Fibroblast of skin of right quadriceps (primary cell): ENCODE measurements around the gene PTPRB.

Source experiments
- DNase-seq: peaks from one replicate; pipeline ENCODE4 v3.0.0-alpha.2; 2013

The PTPRB gene

DNA sequence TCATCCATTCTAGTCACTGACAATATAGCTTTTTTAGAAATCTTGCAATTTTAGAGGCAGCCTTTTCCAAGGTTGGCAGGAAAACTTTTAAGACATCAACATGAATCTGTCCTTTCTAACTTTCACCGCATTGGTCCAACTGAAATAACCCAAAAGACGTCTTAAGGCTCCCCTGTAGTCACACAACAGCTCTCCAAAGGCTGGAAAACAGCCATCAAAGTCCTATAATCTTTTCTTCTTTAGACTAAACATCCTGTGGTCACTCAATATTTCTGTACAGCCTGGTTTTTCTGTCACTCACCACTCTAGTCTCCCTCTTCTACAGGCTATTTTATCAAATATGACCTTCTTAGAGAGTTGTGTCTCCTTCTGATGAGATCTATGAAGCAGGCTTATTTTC is 4.5 kb upstream of the PTPRB start:
- no peak for DNase-seq

DNA sequence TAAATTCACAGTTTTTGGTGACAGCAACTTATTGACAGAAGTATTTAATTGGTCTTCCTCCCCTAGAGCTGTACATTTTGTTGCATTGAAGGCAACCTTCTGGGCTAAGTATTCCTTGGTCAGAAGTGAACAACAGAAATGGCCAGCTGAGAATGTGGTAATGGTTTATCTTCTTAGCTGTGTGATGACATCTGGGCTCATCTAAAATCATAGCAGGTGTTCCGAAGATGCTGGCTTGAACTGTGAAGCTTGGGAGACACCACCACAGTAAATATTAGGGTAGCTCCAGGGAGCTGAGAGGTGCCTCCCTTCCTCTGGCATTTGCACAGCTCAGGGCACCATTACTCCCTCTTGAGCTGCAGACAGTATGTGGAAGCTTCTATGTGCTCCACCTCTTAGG is 3.7 kb upstream of the PTPRB start:
- DNase-seq, result no peak

DNA sequence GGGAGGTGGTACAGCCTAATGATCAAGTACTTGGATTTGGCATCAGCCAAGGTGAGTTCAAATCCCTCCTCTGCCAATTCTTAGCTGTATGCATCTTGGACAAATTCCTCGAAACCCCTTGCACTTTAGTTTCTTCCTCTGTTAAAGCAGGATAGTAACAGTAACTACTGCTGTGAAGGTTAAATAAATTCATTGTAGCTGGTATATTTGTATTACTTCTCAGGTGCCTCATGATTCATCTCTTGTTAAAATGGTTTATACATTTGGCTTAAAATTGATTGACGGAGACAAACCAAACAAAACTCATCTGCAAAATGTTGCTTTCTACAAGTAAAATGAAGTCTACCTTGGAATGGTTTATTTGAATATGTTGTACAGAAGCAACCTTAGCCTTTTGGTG is 2.3 kb upstream of the PTPRB start:
- no peak for DNase-seq

DNA sequence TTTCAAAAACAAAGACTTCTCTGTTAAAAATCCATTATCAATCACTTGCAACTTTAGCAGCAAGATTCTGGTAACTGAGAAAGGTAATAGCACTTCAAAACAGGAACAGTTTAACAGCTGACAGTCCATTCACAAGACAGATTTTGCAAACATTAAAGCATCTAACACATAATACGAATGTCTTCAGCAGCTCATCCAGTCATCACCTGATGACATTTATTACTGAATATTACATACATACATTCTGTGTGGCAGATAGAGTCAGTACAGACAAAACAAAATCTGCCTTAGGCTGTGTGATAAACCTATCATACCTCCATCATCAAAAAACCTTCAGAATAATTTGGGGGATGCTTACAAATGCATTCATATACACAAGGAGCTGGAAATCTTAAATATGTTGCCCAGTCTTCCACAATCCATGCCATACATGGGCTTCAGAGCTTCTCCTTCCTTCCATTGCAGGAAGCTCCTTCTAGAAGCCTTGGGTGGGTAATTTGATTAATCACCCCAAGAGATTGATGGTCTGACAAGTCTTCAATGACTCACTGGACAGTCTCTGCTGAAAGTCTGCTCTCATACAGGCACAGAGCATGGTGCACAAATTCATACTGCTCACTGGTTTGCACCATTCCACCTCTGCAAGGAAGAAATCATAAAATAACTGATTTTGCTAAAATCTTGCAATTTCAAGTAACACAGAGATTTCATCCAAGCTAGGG is 1.6 kb upstream of the PTPRB start:
- DNase-seq, result peak; percentile 33

DNA sequence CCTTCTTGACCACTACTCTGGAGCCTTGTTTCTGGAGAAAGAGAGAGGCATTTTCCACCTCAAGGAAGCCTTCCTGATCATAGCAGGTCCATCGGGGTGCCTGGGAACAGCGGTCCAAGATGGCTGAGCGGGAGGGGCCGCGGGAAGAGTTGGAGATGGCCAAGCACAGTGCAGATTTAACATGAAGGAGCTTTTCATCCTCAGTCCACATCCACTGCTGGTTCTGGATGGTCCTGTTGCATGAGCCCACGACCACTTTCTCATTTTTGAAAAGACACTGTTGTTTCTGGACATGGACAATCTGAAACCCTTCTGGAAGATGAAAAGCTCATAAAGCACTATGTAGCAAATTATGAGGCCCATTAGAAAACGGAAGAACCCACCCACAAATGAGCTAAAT is 1.5 kb downstream of the PTPRB start:
- DNase-seq, result no peak

DNA sequence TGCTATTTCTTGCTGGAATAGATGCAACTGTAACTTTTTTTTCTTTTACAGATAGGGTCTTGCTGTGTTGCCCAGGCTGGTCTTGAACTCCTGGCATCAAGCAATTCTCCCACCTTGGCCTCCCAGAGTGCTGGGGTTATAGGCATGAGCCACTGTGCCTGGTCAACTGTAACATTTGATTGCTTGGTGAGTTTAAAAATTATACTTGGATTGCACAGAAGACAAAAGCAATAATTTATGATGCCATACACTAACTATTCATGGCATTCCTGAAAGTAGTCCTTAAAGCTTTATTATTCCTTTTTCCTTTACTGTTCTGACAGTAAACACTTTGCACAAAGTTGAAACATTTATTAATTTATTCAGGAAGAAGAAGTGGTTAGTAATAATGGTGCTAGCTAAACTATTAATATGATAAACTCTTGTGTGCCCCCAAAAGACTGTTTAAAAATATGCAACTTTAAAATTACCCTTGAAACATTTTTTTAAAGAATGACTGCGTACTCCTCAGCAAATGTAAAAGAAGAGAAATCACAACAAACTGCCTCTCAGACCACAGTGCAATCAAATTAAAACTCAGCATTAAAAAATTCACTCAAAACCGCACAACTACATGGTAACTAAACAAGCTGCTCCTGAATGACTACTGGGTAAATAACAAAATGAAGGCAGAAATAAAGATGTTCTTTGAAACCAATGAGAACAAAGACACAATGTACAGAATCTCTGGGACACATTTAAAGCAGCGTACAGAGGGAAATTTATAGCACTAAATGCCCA is 8.3 kb downstream of the PTPRB start:
- DNase-seq, result no peak

DNA sequence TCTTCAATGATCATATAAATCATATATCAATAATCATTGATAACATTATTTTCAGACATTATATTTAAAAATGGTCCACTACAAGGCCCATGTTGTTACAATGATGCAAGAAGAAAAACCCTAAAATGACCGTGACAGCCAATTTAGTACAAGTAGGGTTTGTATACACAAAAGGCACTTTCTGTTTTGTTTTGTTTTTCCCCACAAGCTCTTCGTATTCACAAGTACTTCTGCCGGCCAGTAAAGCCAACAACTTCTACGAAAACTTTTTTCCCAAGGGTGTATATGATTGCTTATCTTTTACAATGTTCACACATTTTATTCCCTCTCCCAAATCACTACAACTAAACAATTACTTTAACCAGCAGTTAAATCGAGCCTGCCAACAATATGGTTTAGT is 9.6 kb downstream of the PTPRB start:
- DNase-seq, result no peak

DNA sequence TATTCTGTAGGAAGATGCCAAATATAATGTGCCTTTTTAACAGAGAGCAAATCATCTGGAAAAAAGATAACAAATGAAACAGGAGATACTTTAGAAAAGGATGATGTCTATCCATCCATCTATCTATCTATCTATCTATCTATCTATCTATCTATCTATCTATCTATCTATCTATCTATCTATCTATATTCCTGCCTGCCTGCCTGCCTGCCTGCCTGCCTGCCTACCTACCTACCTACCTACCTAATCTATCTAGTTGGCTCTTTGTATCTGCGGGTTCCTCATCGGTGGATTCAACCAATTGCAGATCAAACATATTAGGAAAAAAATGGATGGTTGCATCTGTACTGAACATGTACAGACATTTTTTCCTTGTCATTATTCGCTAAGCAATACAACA is 11.0 kb downstream of the PTPRB start:
- no peak for DNase-seq

DNA sequence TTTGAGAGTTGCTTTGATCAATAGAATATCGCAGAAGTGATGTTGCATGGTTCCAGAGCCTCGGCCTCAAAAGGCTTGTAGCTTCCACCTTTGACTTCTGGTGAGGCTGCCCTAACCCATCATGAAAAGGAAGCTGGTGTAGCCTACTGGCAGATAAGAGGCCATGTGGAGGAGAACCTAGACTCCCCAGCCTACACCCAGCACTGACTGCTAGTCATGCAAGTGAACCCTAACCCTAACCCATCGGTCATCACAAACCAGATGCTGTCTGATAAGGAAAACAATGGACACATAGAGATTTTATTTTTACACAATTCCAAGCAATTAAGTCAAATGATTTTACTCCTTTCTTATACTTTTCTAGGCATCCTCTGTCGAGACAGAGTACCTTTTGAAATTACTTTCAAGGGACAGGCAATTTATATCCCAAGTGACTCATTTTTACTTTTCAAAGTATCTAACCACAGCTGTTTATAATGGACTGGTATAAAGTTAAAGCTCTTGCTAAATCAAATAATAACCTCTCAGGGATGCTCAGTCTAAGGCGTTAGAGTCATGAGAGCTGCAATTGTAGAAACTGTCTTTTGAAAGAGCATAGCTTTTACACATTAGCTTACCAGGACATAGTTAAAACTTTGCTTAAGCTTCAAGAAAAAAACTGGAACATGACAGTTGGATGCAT is 17.6 kb downstream of the PTPRB start:
- DNase-seq, result peak; percentile 22

DNA sequence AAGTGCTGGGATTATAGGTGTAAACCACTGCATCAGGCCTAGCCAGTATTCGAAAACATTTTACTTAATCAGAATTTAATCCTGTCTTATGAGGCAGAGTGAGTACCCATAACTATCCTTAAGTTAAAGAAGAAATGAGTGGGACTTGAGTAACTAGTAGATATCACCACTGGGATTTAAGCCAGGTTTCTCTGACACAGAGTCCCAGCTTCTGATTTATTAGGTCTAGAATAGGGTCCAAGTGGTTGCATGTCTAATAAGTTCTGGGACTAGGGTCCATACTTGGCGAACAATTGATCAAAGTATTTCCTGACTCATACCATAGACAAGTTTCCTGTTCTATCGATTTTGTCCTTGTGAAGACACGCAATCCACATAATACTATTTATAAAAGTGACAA is 18.9 kb downstream of the PTPRB start:
- no peak for DNase-seq

DNA sequence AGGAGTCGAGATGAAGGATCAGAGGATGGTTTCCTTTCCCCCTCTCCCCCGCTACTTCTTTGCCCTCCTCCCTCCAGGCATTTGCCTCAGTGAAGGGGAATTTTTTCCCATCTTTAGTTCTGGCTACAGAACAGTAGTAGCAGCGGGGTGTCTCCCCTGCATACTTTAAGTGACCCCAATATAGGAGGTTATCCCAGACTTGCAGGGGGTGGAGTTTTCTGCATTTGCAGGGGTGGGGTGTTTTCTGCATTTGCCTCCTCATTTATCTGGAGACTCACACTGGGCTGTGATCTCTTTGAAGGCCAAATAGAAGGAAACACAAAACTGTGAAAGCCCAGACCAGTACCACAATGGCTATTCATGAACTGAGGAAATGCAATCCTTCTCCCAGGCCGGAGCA is 19.8 kb downstream of the PTPRB start:
- no peak for DNase-seq

DNA sequence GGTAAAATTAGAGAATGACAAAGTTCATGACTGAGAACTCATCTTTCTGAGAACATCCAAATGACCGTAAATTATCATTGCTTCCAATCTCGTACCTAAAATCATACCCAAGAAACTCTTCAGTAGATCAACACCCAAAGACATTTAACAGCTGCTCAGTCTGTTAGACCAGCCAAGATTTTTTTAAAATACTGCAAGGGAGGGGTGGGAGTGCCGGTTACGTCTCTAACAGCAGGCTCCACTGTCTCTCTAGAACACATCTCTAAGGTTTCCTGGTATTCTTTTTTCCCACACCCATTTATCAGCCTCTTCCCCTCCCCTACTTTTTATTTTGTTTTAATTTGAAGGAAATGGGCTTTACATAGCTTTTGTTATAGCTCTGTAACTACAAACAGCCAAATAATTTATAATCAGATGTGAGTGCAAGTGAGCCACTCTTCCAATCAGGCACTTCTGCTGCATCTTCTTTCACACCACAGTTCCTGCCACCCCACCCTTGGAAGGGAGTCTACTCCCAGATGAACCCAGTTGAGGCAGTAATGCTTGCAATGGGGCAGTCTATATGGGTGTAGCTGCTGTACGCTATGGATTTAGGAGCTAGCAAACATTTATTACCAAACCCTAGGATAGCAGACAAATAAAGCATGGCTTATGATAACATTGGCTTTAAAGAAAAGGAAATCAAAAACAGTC is 21.9 kb downstream of the PTPRB start:
- DNase-seq, result no peak

DNA sequence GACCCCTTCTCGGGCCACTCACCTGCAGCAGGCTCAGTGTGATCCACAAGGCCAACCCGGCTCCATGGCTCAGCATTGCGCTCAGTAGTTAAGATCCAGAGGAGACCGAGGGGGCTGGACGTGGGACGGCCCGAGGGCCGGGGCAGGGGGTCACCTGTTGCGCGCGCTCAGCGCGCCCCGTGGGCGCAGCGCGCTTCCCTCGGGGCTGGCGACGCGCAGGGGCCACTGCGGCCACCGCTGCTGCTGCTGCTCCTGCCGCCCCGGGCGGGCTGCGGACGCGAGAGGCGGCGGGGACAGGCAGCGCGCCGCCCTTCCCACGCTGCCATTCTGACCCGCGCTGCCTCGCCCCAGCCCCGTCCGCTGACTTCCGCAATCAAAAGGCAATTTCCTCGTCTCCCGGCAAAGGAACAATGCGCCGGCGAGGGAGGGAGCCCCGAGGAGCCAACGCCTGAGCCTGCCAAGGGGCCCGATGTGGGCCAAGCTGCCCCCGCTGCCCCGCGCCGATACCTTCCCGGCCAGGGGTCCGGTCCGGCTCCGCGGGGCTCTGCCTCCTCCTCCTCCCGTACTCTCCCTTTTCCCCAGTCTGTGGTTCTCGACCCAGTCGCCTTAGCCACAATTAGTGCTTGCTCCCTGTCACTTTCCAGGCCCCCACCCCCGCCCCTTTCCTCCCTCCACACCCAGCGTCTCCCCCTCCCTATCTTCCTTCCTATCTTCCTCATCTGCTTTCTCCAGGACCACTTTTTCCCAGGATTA is 27.3 kb downstream of the PTPRB start:
- DNase-seq, result peak; percentile 21

DNA sequence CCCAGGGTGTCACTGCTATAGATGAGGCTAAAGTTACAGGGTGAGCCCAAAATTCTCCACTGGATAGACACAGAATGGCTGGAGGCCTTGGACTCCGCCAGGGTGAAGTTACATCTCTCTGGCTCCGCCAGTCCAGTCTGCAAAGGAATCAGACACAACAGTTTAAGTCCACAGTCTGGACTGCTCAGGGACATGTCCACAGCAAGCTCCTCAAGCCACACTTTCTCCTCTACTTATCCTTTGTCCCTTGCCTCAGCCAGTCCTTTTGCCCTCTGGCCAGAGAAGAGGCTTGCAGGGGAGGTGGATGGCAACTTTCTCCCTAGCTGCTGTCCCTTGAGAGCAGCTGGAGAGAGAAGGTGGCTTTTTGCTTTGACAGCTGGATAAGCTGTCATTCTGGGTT is 28.0 kb downstream of the PTPRB start:
- DNase-seq, result no peak

DNA sequence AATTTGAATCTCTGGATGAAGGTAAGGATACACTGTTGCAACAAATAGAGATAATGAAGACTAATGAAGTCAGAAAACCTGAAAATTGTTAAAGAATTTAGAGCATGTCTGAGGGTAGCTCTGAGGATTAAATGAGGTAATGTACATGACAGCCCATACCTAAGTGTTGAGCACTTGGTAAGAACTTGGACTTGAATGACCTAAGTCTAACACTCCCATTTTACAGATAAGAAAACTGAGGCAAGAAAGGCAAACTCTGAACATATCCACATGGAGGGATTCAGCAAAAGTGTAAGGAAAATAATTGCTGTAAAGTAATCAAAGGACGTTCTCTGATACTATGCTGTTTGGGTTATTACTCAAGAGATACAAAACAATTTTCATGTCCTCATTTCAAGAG is 29.0 kb downstream of the PTPRB start:
- DNase-seq, result no peak

DNA sequence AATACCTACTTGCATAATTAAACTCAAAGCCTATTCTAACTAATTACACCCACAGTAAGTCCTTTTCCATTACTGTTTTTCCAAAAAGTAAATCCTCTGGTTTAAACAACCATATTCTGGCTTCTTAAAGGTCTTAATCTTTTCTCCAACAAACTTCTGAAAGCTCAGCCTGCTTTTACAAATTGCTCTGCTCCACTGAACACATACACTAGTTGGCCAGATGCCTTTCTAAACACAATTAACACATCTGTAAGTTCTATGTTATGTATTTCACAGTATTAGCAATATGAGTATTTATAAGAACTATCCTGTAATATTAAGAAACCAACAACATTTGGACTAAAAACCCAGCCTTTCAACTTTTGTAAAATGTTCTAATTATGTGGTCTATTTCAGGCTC is 30.1 kb downstream of the PTPRB start:
- DNase-seq, result no peak

DNA sequence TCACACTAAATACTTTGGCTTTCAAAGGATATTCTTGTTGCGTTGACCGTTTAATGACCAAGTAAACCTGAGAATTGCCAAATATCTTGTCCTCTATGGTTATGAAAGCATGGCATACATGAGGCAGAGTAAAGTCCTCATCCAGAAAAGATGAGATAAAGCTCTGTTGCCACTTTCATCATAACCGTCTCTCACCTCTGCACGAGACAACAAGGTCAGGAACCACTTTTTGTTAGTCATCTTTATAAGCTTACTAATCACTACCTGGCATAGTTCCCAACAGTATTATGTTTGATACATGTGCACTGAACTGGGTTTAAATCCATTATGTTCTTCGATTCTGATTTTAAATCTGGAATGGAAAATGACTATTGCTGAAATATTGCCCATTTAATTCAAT is 31.3 kb downstream of the PTPRB start:
- peak; percentile 19 for DNase-seq

DNA sequence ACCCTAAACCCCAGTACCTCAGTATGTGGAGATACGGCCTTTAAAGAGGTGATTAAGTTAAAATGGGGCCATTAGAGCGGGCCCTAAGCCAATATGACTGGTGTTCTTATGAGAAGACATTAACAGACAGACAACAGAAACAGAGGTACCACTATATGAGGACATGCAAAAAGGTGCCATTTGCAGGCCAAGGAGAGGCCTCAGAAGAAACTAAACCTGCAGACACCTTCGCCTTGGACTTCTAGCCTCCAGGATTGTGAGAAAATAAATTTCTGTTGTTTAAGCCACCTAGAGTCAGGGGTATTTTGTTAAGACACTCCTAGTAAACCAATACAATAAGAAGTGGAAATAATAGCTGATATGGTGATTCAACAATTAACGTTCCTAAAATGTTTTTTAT is 32.6 kb downstream of the PTPRB start:
- DNase-seq, result no peak

DNA sequence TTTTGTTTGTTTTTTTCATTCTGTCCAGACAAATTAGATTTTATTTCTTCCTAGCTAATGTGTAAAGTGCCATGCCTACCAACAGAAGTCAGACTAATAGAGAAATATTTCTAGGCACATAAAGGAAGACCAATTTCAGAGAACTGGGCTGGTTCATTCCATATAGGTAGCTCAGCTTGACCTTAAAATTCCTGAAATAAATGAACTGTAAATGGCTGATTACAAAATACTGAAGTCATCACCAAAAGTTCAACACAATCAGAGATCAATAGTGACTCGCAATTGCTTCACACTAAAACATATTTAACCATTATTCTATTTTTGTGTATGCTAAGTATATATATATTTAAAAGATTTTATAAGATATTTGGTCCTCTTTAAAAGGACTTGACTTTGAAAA is 34.2 kb downstream of the PTPRB start:
- peak; percentile 47 for DNase-seq

DNA sequence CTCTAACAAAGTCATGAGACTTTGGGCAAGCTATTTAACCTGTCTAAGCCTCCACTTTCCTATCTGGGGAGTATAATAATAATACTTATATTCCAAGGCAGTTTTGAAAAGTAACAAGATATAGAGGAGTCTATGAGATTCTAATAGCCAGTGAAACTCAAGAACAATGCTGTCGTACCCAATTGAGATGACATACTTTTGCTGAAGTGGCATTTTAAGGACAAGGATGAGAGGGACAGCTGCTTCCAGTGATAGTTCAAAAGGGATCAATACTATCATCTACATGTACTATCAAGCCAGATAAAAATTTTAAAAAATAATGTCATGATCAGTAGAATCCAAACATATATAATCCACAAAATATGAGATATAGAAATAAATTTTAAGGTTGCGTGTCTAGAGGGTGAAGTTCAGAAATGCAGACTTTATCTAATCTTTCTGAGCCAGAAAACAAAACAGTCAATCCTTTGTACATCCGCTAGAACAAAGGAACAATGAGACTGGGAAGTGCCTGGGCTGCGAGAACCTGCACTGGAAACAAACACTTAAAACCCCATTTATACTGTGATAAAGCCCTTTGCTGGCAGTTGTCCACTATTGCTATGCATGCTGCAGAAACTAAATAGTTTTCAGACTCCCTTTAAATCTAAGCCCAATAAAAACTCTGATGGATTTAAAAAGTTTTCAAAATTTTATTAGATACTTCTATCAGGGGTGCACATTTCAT is 38.6 kb downstream of the PTPRB start:
- no peak for DNase-seq

DNA sequence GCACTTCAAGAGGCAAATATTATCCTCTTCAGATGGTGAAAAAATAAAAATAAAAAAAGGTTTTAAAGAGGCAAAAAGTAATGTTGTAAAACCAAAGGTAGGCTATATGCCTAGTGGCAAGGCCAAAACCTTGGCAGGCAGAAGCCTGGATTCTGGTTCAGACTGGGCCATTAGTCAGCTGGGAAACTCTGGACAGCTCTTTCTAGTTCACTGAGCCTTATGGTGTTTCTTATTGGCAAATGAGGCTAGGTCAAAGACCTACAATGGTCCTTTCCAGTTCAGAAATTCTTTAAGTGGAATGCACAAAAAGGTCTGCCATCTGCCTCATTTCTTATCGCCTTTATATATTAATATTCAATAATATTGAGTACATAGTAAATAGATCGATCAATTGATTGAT is 44.6 kb downstream of the PTPRB start:
- no peak for DNase-seq
